Calu3 (cell line): ENCODE data around the gene DIAPH2. TPM values are rescaled to one million over a fixed set of nuclear protein-coding genes. Genes with fewer than 3 reads are reported as not detected.

Source experiments
- BruUV-seq: library from RNA; stranded (reverse); fragments of 400-500 nt; replicated peaks from 2 replicates; lab custom pipeline; 2021; lab: Mats Ljungman, UMichigan
- CTCF ChIA-PET: fragments of 300-600 bp; sonication (Branson Sonifier 250); formaldehyde crosslinking; loops from one replicate; lab custom pipeline; 2022; ENCODE audit warnings: antibody characterized with exemption; lab: Charles Lee
- DNase-seq: peaks from one replicate; pipeline ENCODE4 v3.0.0; 2022
- H3K27ac Mint-ChIP-seq: one replicate; pipeline ENCODE4 v1.8.0; 2022; ENCODE audit warnings: mixed read lengths; ENCODE audit not compliant: unreplicated experiment
- H3K27me3 Mint-ChIP-seq: one replicate; pipeline ENCODE4 v1.8.0; 2022; ENCODE audit warnings: mixed read lengths; ENCODE audit not compliant: unreplicated experiment
- H3K36me3 Mint-ChIP-seq: one replicate; pipeline ENCODE4 v1.8.0; 2022; ENCODE audit warnings: mild to moderate bottlenecking, moderate library complexity, mixed read lengths; ENCODE audit not compliant: insufficient read depth, unreplicated experiment
- H3K4me1 Mint-ChIP-seq: one replicate; pipeline ENCODE4 v1.8.0; 2022; ENCODE audit warnings: mild to moderate bottlenecking, low read depth, mixed read lengths; ENCODE audit not compliant: unreplicated experiment
- H3K4me3 Mint-ChIP-seq: one replicate; pipeline ENCODE4 v1.8.0; 2022; ENCODE audit warnings: mild to moderate bottlenecking, low read depth, moderate library complexity, mixed read lengths; ENCODE audit not compliant: unreplicated experiment
- H3K9me3 Mint-ChIP-seq: one replicate; pipeline ENCODE4 v1.8.0; 2022; ENCODE audit warnings: low read depth, mixed read lengths; ENCODE audit not compliant: unreplicated experiment
- intact Hi-C: fragments of 100-400 bp; cut with micrococcal nuclease; formaldehyde crosslinking; loops from one replicate; pipeline ENCODE4 v1.10.0; 2022; ENCODE audit not compliant: unreplicated experiment
- total RNA-seq: library from RNA; stranded (reverse); gene quantifications from 2 replicates; pipeline ENCODE4 v1.2.3, GENCODE V29; 2022
- TF ChIP-seq, protein P1 (sequence below): fragments of 200-600 bp; IDR thresholded peaks from one replicate; pipeline ENCODE4 v1.8.0; 2022; ENCODE audit warnings: antibody characterized with exemption; ENCODE audit not compliant: unreplicated experiment

Gene DIAPH2
- total RNA-seq, 1 experiment from 2014 or later: 24.2 TPM

DNA sequence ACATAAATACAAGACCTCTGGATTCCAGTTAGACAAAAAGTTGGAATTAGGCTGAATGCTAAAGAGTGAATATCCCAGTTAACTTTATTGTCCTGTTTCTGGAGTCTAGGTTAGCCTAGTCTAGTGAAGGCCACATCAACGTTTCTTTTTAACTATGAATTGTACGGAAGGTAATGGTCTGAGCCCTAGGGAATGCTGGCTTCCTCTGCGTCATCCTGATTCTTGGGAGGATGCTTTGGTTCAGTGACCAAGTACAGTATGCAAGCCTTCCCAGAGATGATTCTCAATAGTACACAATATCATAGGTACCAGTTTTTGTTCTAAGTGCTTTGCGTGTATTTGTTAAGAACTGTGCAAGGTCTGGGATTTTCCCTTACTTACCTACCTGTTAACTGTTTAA is 11.8 kb downstream of the DIAPH2 start:
- Mint-ChIP-seq H3K4me3 (no peak overlapping the region), H3K27me3 (no peaks in the 10 kb centered on the region), H3K36me3 (no peaks in the 10 kb centered on the region), H3K4me1 (peaks cover 12% of the 10 kb centered on the region), H3K27ac (no peak overlapping the region), H3K9me3 (no peaks in the 10 kb centered on the region)
- DNase-seq: no peak
- TF ChIP-seq, protein P1, sequence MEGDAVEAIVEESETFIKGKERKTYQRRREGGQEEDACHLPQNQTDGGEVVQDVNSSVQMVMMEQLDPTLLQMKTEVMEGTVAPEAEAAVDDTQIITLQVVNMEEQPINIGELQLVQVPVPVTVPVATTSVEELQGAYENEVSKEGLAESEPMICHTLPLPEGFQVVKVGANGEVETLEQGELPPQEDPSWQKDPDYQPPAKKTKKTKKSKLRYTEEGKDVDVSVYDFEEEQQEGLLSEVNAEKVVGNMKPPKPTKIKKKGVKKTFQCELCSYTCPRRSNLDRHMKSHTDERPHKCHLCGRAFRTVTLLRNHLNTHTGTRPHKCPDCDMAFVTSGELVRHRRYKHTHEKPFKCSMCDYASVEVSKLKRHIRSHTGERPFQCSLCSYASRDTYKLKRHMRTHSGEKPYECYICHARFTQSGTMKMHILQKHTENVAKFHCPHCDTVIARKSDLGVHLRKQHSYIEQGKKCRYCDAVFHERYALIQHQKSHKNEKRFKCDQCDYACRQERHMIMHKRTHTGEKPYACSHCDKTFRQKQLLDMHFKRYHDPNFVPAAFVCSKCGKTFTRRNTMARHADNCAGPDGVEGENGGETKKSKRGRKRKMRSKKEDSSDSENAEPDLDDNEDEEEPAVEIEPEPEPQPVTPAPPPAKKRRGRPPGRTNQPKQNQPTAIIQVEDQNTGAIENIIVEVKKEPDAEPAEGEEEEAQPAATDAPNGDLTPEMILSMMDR: no peak
- no TSS peak for BruUV-seq
- intact Hi-C loops: no loop called here
- CTCF ChIA-PET: no interaction called here

DNA sequence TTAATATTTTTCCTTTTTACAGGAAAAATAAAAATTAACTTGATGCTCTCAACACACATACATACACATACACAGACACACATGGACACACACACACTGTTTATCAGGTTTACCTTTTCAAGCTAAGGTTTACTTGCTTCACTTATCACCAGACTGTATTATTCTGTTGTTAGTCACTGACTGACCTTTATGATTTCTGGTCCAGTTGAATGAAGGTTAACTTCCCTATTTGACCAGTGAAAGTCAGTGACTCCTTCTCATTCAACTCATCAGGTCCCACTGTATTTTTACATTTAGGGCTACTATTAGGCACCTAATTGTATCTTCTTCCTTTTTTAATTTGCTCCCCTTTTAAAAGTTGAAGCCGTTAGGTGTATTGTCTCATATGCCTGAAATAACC is 16.0 kb downstream of the DIAPH2 start:
- H3K9me3 Mint-ChIP-seq: no peaks in the 10 kb centered on the region
- no peak overlapping the region for H3K27ac Mint-ChIP-seq
- CTCF ChIA-PET: no interaction called here
- intact Hi-C loops: no loop called here
- no peaks in the 10 kb centered on the region for H3K27me3 Mint-ChIP-seq
- no peak for DNase-seq
- TF ChIP-seq, protein P1: no peak
- BruUV-seq: no TSS peak
- no peak overlapping the region for H3K4me3 Mint-ChIP-seq
- H3K36me3 Mint-ChIP-seq: no peaks in the 10 kb centered on the region
- peaks cover 12% of the 10 kb centered on the region for H3K4me1 Mint-ChIP-seq

DNA sequence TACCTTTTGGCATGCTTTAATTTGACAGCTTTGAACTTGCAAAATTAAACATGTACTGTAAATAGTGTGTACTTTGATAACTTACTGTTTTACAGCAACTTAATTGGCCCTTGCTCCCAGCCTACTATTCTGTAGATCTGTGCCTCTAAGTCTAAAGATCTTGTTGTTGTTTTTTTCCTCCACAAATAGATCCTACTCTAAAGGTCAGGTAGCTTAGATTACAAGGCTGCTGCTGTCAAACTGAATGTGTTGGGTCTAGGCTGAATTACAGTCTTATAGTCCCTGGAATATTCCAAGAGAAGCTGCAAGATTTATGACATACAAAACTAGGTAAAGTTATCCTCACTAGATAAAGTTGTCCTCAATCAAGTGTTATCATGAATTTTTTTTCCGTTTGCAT is 18.7 kb downstream of the DIAPH2 start:
- H3K9me3 Mint-ChIP-seq: no peaks in the 10 kb centered on the region
- no peaks in the 10 kb centered on the region for H3K36me3 Mint-ChIP-seq
- intact Hi-C loops: no loop called here

GRCh38 chrX:96703816-96704215 is 19.2 kb downstream of the DIAPH2 start:
- Mint-ChIP-seq H3K36me3 (no peaks in the 10 kb centered on the region), H3K9me3 (no peaks in the 10 kb centered on the region), H3K27me3 (no peaks in the 10 kb centered on the region), H3K4me1 (peaks cover 12% of the 10 kb centered on the region), H3K4me3 (no peak overlapping the region), H3K27ac (no peak overlapping the region)
- CTCF ChIA-PET: no interaction called here
- BruUV-seq: no TSS peak
- TF ChIP-seq, protein P1: no peak
- DNase-seq: no peak
- intact Hi-C loops: no loop called here

More for the DNA sequence above, 18.7 kb downstream of the DIAPH2 start:
- Mint-ChIP-seq H3K4me1 (peaks cover 12% of the 10 kb centered on the region), H3K4me3 (no peak overlapping the region), H3K27ac (no peak overlapping the region), H3K27me3 (no peaks in the 10 kb centered on the region)
- TF ChIP-seq, protein P1: no peak
- DNase-seq: no peak
- no TSS peak for BruUV-seq
- CTCF ChIA-PET: no interaction called here
